GM21367 (cell line): ENCODE measurements around the gene SYNDIG1L.

Experiments
- ATAC-seq: cut with Tn5 transposase; IDR thresholded peaks from one replicate; pipeline ENCODE4 v1.9.1; 2021; ENCODE audit not compliant: unreplicated experiment

The SYNDIG1L gene

GRCh38 chr14:74364271-74364880, 61.6 kb downstream of the SYNDIG1L start:
- ATAC-seq: no peak

GRCh38 chr14:74362361-74362915, 63.6 kb downstream of the SYNDIG1L start:
- no peak for ATAC-seq

- no peak for ATAC-seq
Observed at GRCh38 chr14:74360163-74360562, 65.8 kb downstream of the SYNDIG1L start.

GRCh38 chr14:74358176-74358829, 67.7 kb downstream of the SYNDIG1L start:
- no peak for ATAC-seq

- ATAC-seq: no peak
Observed at GRCh38 chr14:74357585-74357984, 68.4 kb downstream of the SYNDIG1L start.

GRCh38 chr14:74356892-74357575, 69.0 kb downstream of the SYNDIG1L start:
- ATAC-seq: no peak
